Lung (tissue), 12 donors: Measurements from ENCODE around the gene MYT1. TPM values are rescaled to one million over a fixed set of nuclear protein-coding genes. Genes with fewer than 3 reads are reported as not detected.

Experiments
- ATAC-seq: fragments of 200-7000 bp; cut with Tn5 transposase; one replicate; pipeline ENCODE4 v1.9.1; 2020; ENCODE audit warnings: moderate number of reproducible peaks; ENCODE audit not compliant: insufficient read depth, low FRiP score
- DNase-seq, 3 donors: peaks; one replicate each; pipeline ENCODE4 v3.0.0-alpha.2; 2013 to 2017
- H3K27ac ChIP-seq, 2 donors: one replicate each; pipeline ENCODE4 v1.5.1; 2013; ENCODE audit warnings: mild to moderate bottlenecking in 2 of 2, moderate library complexity in 2 of 2, control low read depth in 1 of 2, inconsistent platforms in 1 of 2, low read depth in 1 of 2, low read length in 1 of 2
- H3K27me3 ChIP-seq, 3 donors: one replicate each; pipeline ENCODE4 v1.5.1; 2013; ENCODE audit warnings: low read length in 2 of 3; ENCODE audit not compliant: control insufficient read depth in 3 of 3, insufficient read depth in 3 of 3
- H3K36me3 ChIP-seq, 4 donors: one replicate each; pipeline ENCODE4 v1.5.1; 2013; ENCODE audit warnings: low read length in 4 of 4, mild to moderate bottlenecking in 1 of 4, moderate library complexity in 1 of 4; ENCODE audit not compliant: control insufficient read depth in 4 of 4, insufficient read depth in 4 of 4
- H3K4me1 ChIP-seq, 5 donors: one replicate each; pipeline ENCODE4 v1.5.1; 2013; ENCODE audit warnings: low read length in 5 of 5, mild to moderate bottlenecking in 2 of 5, moderate library complexity in 1 of 5; ENCODE audit not compliant: control insufficient read depth in 5 of 5, insufficient read depth in 5 of 5
- H3K4me3 ChIP-seq: one replicate; pipeline ENCODE4 v1.5.1; 2013; ENCODE audit warnings: mild to moderate bottlenecking, control low read depth, moderate library complexity
- H3K9ac ChIP-seq, 2 donors: one replicate each; pipeline ENCODE4 v1.5.1; 2013; ENCODE audit warnings: low read length in 2 of 2, control low read depth in 1 of 2; ENCODE audit not compliant: insufficient read depth in 1 of 2
- H3K9me3 ChIP-seq, 4 donors: one replicate each; pipeline ENCODE4 v1.5.1; 2013; ENCODE audit warnings: low read length in 3 of 4, mild to moderate bottlenecking in 1 of 4, moderate library complexity in 1 of 4; ENCODE audit not compliant: control insufficient read depth in 4 of 4, insufficient read depth in 3 of 4
- CTCF ChIP-seq: IDR thresholded peaks from 2 replicates; pipeline ENCODE4 v1.5.1; 2012; ENCODE audit warnings: mild to moderate bottlenecking; ENCODE audit errors: control extremely low read depth, extremely low read depth
- WGBS, 2 donors: extraction: QIAGEN DNeasy Blood & Tissue Kit; methylation state at CpG; one replicate each; pipeline ENCODE4 v1.1.7; 2013; 5-methylcytosine and 5-hydroxymethylcytosine counted together
- polyA plus RNA-seq, 2 donors: library from polyadenylated mRNA; stranded (reverse); fragments of 200-250 nt; gene quantifications; one replicate each; pipeline ENCODE4 v1.2.1, GENCODE V29; 2013
- total RNA-seq, 2 donors: library from RNA; depleted of rRNA in 1 of 2; stranded (reverse); fragments of >200 nt in 1 of 2; gene quantifications; one replicate each; pipeline ENCODE4 v1.2.1, GENCODE V29; 2014 to 2021
- donor health status: control.
- donor health status: control.
- donor health status: Bipolar disorder and iron deficiency.
- donor health status: healthy.
- donor health status: DM: yes; HTN: yes; CAD: no.

Gene MYT1
- total and polyA plus RNA-seq, 4 donors, result 0.03 to 0.40 (median 0.10) TPM; not detected in 1

- Histone ChIP-seq H3K9ac (no peak overlapping the region), H3K4me1 (no peaks in the 10 kb centered on the region), H3K36me3 (peaks cover 0 to 3% (median 2%) of the 10 kb centered on the region in 4 donors), H3K4me3 (no peak overlapping the region), H3K27me3 (peaks cover 0 to 2% (median 0%) of the 10 kb centered on the region in 3 donors), H3K9me3 (no peaks in the 10 kb centered on the region), H3K27ac (no peak overlapping the region)
- ATAC-seq (no peak), DNase-seq (no peak)
- no peak for TF ChIP-seq CTCF
- 81 to 91% methylated on average over 7 of the region's 7 CpGs for WGBS, 2 donors
These were observed 115.7 kb downstream of the MYT1 start for GRCh38 chr20:64279826-64280459.

DNA sequence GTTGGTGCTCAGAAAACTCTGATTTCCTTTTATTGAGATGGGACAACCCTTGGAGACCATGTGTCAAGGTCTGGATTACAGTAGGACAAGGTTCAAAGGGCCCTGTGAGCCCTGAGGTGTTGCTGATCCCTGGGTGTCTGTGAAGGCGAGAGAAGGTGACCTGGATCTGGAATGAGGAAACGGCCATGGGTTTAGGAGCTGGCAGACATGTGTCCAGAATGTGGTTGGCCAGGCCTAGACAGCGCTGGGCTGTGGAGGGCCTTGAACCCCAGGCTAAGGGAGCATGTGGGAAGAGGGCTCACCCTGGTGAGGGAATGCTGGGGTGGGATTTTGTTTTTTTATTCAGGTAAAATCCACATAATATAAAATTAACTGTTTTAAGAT is 116.2 kb downstream of the MYT1 start:
- Histone ChIP-seq H3K4me3 (no peak overlapping the region), H3K4me1 (no peaks in the 10 kb centered on the region), H3K9ac (no peak overlapping the region), H3K27ac (no peak overlapping the region), H3K9me3 (no peaks in the 10 kb centered on the region), H3K36me3 (peaks cover 0 to 3% (median 1%) of the 10 kb centered on the region in 4 donors), H3K27me3 (peaks cover 0 to 2% (median 0%) of the 10 kb centered on the region in 3 donors)
- no peak for TF ChIP-seq CTCF
- ATAC-seq, result no peak
- no peak for DNase-seq
- 89 to 92% methylated on average over 3 of the region's 3 CpGs for WGBS, 2 donors

GRCh38 chr20:64283646-64284045 is 119.4 kb downstream of the MYT1 start:
- no peaks in the 10 kb centered on the region for H3K9me3 ChIP-seq
- DNase-seq, result no peak
- peaks cover 0 to 2% (median 0%) of the 10 kb centered on the region in 3 donors for H3K27me3 ChIP-seq
- H3K27ac ChIP-seq, result no peak overlapping the region
- H3K4me3 ChIP-seq, result no peak overlapping the region
- H3K36me3 ChIP-seq, result no peaks in the 10 kb centered on the region
- ATAC-seq, result no peak
- TF ChIP-seq CTCF, result no peak
- H3K9ac ChIP-seq, result no peak overlapping the region
- 72 to 77% methylated on average over 4 of the region's 4 CpGs for WGBS, 2 donors
- H3K4me1 ChIP-seq, result no peaks in the 10 kb centered on the region
